AG09319 (cell line): ENCODE data around the gene G3BP2.
"Not testable (repeated sequence)": the region's sequence is repeated elsewhere in the genome, so short reads cannot be mapped to it uniquely, and the experiment has no call there.

Source experiments
- DNase-seq: peaks from one replicate; pipeline ENCODE4 v3.0.0-alpha.2; 2010; ENCODE audit warnings: low read depth; ENCODE audit errors: extremely low read depth
- TF ChIP-seq, protein P1 (sequence below): IDR thresholded peaks from 2 replicates; pipeline ENCODE4 v1.5.1; 2011; ENCODE audit warnings: low read depth, mild to moderate bottlenecking, inconsistent platforms, low read length, moderate library complexity

G3BP2 gene

GRCh38 chr4:75698162-75698962 lies 25.2 kb upstream of the G3BP2 start:
- no peak for DNase-seq
- TF ChIP-seq, protein P1, sequence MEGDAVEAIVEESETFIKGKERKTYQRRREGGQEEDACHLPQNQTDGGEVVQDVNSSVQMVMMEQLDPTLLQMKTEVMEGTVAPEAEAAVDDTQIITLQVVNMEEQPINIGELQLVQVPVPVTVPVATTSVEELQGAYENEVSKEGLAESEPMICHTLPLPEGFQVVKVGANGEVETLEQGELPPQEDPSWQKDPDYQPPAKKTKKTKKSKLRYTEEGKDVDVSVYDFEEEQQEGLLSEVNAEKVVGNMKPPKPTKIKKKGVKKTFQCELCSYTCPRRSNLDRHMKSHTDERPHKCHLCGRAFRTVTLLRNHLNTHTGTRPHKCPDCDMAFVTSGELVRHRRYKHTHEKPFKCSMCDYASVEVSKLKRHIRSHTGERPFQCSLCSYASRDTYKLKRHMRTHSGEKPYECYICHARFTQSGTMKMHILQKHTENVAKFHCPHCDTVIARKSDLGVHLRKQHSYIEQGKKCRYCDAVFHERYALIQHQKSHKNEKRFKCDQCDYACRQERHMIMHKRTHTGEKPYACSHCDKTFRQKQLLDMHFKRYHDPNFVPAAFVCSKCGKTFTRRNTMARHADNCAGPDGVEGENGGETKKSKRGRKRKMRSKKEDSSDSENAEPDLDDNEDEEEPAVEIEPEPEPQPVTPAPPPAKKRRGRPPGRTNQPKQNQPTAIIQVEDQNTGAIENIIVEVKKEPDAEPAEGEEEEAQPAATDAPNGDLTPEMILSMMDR, result no peak

DNA sequence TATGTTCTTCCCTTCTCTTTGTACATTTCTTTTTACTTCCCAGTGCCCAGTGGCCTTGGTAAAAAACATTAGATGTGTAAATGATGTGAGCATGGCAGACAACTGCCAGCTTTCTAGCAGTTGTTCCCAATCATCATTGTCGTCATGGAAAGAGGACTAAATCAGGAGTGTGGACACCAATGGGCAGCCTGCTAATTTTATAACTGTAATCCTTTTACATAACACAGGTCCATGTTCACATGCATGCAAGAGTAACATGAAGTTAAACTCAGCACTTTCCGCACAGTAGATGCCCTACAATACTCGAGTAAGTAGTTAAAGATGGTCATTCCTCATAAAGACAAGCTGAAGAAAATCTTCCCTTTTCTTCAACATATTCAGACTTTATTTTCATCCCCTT lies 23.4 kb upstream of the G3BP2 start:
- TF ChIP-seq, protein P1, result no peak
- DNase-seq, result no peak

- DNase-seq, result no peak
- TF ChIP-seq, protein P1, result no peak
Measured at GRCh38 chr4:75696071-75696470, 22.9 kb upstream of the G3BP2 start.

GRCh38 chr4:75692066-75692465 lies 18.9 kb upstream of the G3BP2 start:
- DNase-seq, result not testable (repeated sequence)

DNA sequence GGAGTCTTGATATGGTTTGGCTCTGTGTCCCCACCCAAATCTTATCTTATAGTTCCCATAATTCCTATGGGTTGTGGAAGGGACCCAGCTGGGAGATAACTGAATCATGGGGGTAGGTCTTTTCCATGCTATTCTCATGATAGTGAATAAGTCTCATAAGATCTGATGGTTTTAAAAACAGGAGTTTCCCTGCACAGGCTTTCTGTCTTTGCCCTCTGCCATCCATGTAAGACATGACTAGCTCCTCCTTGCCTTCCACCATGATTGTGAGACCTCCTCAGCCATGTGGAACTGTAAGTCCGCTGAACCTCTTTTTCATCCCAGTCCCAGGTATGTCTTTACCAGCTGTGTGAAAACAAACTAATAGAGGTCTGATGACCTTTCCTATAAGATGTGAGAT lies 13.9 kb upstream of the G3BP2 start:
- DNase-seq, result not testable (repeated sequence)

GRCh38 chr4:75686346-75686745 lies 13.1 kb upstream of the G3BP2 start:
- TF ChIP-seq, protein P1, result no peak
- DNase-seq, result no peak

- DNase-seq, result no peak
- TF ChIP-seq, protein P1, result no peak
Measured at GRCh38 chr4:75685546-75686189, 12.5 kb upstream of the G3BP2 start.

GRCh38 chr4:75683482-75684155 lies 10.4 kb upstream of the G3BP2 start:
- DNase-seq, result no peak
- TF ChIP-seq, protein P1, result no peak
